HepG2 (cell line): ENCODE measurements around the gene MRPL36.

ENCODE experiments used
- BRCA1 ChIP-seq: sonication (generic); formaldehyde crosslinking; IDR thresholded peaks from 2 replicates; pipeline ENCODE4 v1.4.0; 2020; ENCODE audit warnings: missing genetic modification reagents
- MYC ChIP-seq: sonication (generic); formaldehyde crosslinking; IDR thresholded peaks from 2 replicates; pipeline ENCODE4 v1.9.0; 2021; ENCODE audit warnings: missing genetic modification reagents, borderline replicate concordance
- POLR2A ChIP-seq, 2 experiments: IDR thresholded peaks; 2 replicates each; pipeline ENCODE4 v1.6.1; 2011; ENCODE audit warnings: low read depth in 2 of 2, low read length in 2 of 2, mild to moderate bottlenecking in 1 of 2, moderate library complexity in 1 of 2; ENCODE audit not compliant: insufficient read depth in 1 of 2
- SP1 ChIP-seq, 2 experiments: fragments of 450-650 bp in 1 of 2; sonication (generic) in 1 of 2; formaldehyde crosslinking in 1 of 2; IDR thresholded peaks; 2 replicates each; pipeline versions ENCODE4 v1.4.0 to v1.6.1; 2016 to 2020; ENCODE audit warnings: missing genetic modification reagents in 1 of 2
- SP2 ChIP-seq: sonication (generic); formaldehyde crosslinking; IDR thresholded peaks from 2 replicates; pipeline ENCODE4 v1.5.1; 2020; ENCODE audit warnings: mild to moderate bottlenecking, missing genetic modification reagents
- ZFP1 ChIP-seq: IDR thresholded peaks from 2 replicates; pipeline ENCODE4 v1.6.1; 2016
- ZNF605 ChIP-seq: sonication (generic); formaldehyde crosslinking; IDR thresholded peaks from 2 replicates; pipeline ENCODE4 v1.8.0; 2022; ENCODE audit warnings: mild to moderate bottlenecking, missing genetic modification reagents

DNA sequence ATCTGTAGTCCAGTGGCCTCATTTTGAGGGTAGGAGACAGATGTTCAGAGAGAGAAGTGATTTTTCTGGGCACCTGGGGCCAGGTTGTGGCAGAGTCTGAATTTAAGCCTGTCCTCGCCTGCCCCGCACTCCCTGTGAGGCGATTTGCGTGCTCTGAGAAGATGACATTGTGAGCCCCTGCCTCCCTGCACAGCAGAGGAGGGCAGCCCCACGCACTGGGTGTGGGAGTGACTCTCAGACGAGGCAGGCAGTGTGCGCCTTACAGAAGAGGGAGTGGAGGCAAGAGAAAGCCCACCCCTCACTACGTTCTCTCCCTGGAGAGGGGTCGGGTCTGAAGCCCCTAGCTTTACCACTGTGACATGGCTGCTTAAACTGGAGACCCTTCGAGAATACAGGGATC lies 47.4 kb upstream of the MRPL36 start:
- TF ChIP-seq POLR2A (IDR thresholded peaks at IDR 0.05; ENCODE audit: insufficient read depth in 1 of 2, low read depth in 2 of 2, low read length in 2 of 2) (no peak), BRCA1 (CRISPR knock-in tag) (no peak), ZFP1 (CRISPR knock-in tag) (no peak), MYC (no peak), SP2 (CRISPR knock-in tag) (no peak), SP1 (IDR thresholded peaks at IDR 0.05) (no peak), SP1 (CRISPR knock-in tag; IDR thresholded peaks at IDR 0.05) (no peak), ZNF605 (CRISPR knock-in tag) (no peak)
